H1 (cell line): Measurements from ENCODE around the gene SPOPL.

ENCODE experiments used
- CBX8 ChIP-seq: fragments of 300-800, 300-1000 bp; sonication (generic); IDR thresholded peaks from 2 replicates; pipeline ENCODE4 v1.7.1; 2016; ENCODE audit warnings: low read depth, low read length, borderline replicate concordance
- CTCF ChIP-seq, 3 experiments: IDR thresholded peaks; 1 replicate in 2 of 3; 2 replicates in 1 of 3; pipeline versions ENCODE4 v1.5.1 to v1.6.1; 2011; ENCODE audit warnings: low read length in 3 of 3, mild to moderate bottlenecking in 3 of 3, inconsistent platforms in 2 of 3, low read depth in 1 of 3, moderate library complexity in 1 of 3; ENCODE audit not compliant: insufficient read depth in 1 of 3; ENCODE audit errors: control extremely low read depth in 1 of 3
- POLR2A ChIP-seq, 2 experiments: IDR thresholded peaks; 1 replicate in 1 of 2; 2 replicates in 1 of 2; pipeline ENCODE4 v1.6.1; 2011; ENCODE audit warnings: low read depth in 2 of 2, low read length in 2 of 2, mild to moderate bottlenecking in 2 of 2; ENCODE audit errors: control extremely low read depth in 1 of 2
- SIN3A ChIP-seq, 2 experiments: IDR thresholded peaks in 1 of 2; conservative IDR thresholded peaks in 1 of 2; 2 replicates each; pipeline ENCODE4 v1.6.1; 2011 to 2012; ENCODE audit warnings: low read length in 2 of 2, improper control_type of control experiment in 1 of 2, low read depth in 1 of 2, mild to moderate bottlenecking in 1 of 2
- USF2 ChIP-seq: IDR thresholded peaks from 2 replicates; pipeline ENCODE4 v1.6.1; 2011; ENCODE audit warnings: low read length, improper control_type of control experiment

GRCh38 chr2:138522556-138522955, 21.0 kb downstream of the SPOPL start:
- no peak for TF ChIP-seq CBX8
- TF ChIP-seq SIN3A (conservative IDR thresholded peaks at IDR 0.05 in 1 of 2, IDR thresholded peaks at IDR 0.05 in 1 of 2; ENCODE audit: low read depth in 1 of 2, low read length in 2 of 2): no peak
- no peak for TF ChIP-seq USF2
- no peak for TF ChIP-seq POLR2A (IDR thresholded peaks at IDR 0.05; ENCODE audit: control extremely low read depth in 1 of 2, low read depth in 2 of 2, low read length in 2 of 2)
- TF ChIP-seq CTCF (IDR thresholded peaks at IDR 0.05; ENCODE audit: control extremely low read depth in 1 of 3, insufficient read depth in 1 of 3, low read depth in 1 of 3, low read length in 3 of 3): no peak
